HepG2 (cell line): ENCODE data around the gene BDKRB1. TPM values are rescaled to one million over a fixed set of nuclear protein-coding genes. Genes with fewer than 3 reads are reported as not detected.
A peak's percentile ranks its signal among the peaks of the same experiment; 100 is the strongest.

ENCODE experiments used
- ATAC-seq: fragments of 200-7000 bp; cut with Tn5 transposase; 3 replicates; pipeline ENCODE4 v1.9.1; 2020; ENCODE audit warnings: mild to moderate bottlenecking, moderate library complexity
- BruUV-seq: library from RNA; stranded (reverse); fragments of 400-500 nt; replicated peaks from 2 replicates; lab custom pipeline; 2021; lab: Mats Ljungman, UMichigan
- CTCF ChIA-PET: fragments of 300-600 bp; formaldehyde crosslinking; extraction: SDS; loops from one replicate; lab custom pipeline; 2021; ENCODE audit warnings: low total read pairs, inconsistent platforms, low intra/inter-chr PET ratio; lab: Yijun Ruan, JAX
- POLR2A ChIA-PET: fragments of 350-600 bp; sonication (Branson Sonifier 250); formaldehyde crosslinking; loops from one replicate; lab custom pipeline; 2020; ENCODE audit warnings: antibody characterized with exemption, inconsistent platforms; lab: Yijun Ruan, JAX
- DNase-seq: peaks from one replicate; pipeline ENCODE4 v3.0.0-alpha.2; 2015; ENCODE audit warnings: low spot score
- FAIRE-seq: peaks from 3 replicates; lab custom pipeline; 2011; peaks lifted over from hg19 to GRCh38; lab: Jason Lieb, UNC
- H2AFZ ChIP-seq: one replicate; pipeline ENCODE4 v1.6.1; 2011; ENCODE audit warnings: low read length, inconsistent platforms
- H3K27ac ChIP-seq: fragments of 300-600 bp; 3 replicates; pipeline ENCODE4 v1.8.0; 2011; ENCODE audit warnings: mixed run types, mild to moderate bottlenecking, mixed read lengths, low read length, inconsistent platforms; ENCODE audit not compliant: insufficient read depth; ENCODE audit errors: extremely low read length
- H3K27me3 ChIP-seq, 2 experiments: fragments of 200-600 bp in 1 of 2; 2 replicates in 1 of 2; 3 replicates in 1 of 2; pipeline versions ENCODE4 v1.6.0 to v1.8.0; 2011; ENCODE audit warnings: low read length in 2 of 2, mild to moderate bottlenecking in 2 of 2, moderate library complexity in 2 of 2, inconsistent platforms in 1 of 2; ENCODE audit not compliant: insufficient read depth in 2 of 2, control insufficient read depth in 1 of 2
- H3K36me3 ChIP-seq, 2 experiments: fragments of 200-600 bp in 1 of 2; replicated peaks in 1 of 2; 2 replicates in 1 of 2; 3 replicates in 1 of 2; pipeline versions ENCODE4 v1.5.1 to v1.8.0; 2011; ENCODE audit warnings: low read length in 2 of 2, inconsistent platforms in 1 of 2; ENCODE audit not compliant: insufficient read depth in 2 of 2, control insufficient read depth in 1 of 2
- H3K4me1 ChIP-seq: 2 replicates; pipeline ENCODE4 v1.5.1; 2012; ENCODE audit warnings: low read length, inconsistent platforms; ENCODE audit not compliant: insufficient read depth
- H3K4me2 ChIP-seq: 2 replicates; pipeline ENCODE4 v1.6.0; 2011; ENCODE audit warnings: low read depth, low read length, inconsistent platforms
- H3K4me3 ChIP-seq, 3 experiments: fragments of 200-600 bp in 1 of 3; sonication (generic), shearing (Covaris generic) in 1 of 3; replicated peaks in 1 of 3; 2 replicates each; pipeline ENCODE4 v1.5.1; 2011 to 2016; ENCODE audit warnings: low read length in 3 of 3, inconsistent platforms in 2 of 3, low read depth in 2 of 3, mild to moderate bottlenecking in 2 of 3, control low read depth in 1 of 3, mixed read lengths in 1 of 3; ENCODE audit not compliant: insufficient read depth in 1 of 3
- H3K79me2 ChIP-seq: one replicate; pipeline ENCODE4 v1.6.1; 2011; ENCODE audit warnings: low read length, inconsistent platforms; ENCODE audit not compliant: insufficient read depth
- H3K9ac ChIP-seq: 2 replicates; pipeline ENCODE4 v1.6.0; 2011; ENCODE audit warnings: mild to moderate bottlenecking, low read depth, low read length, inconsistent platforms; ENCODE audit not compliant: insufficient read depth
- H3K9me3 ChIP-seq: 2 replicates; pipeline ENCODE4 v1.5.1; 2012; ENCODE audit warnings: mild to moderate bottlenecking, low read length
- H4K20me1 ChIP-seq: 2 replicates; pipeline ENCODE4 v1.6.0; 2011; ENCODE audit warnings: inconsistent platforms, mild to moderate bottlenecking, low read length, moderate library complexity; ENCODE audit not compliant: insufficient read depth
- GATA4 ChIP-seq: sonication (generic); IDR thresholded peaks from 2 replicates; pipeline ENCODE4 v1.6.1; 2016; ENCODE audit warnings: antibody characterized with exemption, low read depth, borderline replicate concordance
- HINFP ChIP-seq: sonication (generic); formaldehyde crosslinking; IDR thresholded peaks from 2 replicates; pipeline ENCODE4 v1.4.0; 2020; ENCODE audit warnings: low read depth, mild to moderate bottlenecking, missing genetic modification reagents
- PAX8 ChIP-seq: sonication (generic); formaldehyde crosslinking; IDR thresholded peaks from 2 replicates; pipeline ENCODE4 v1.8.0; 2022; ENCODE audit warnings: mild to moderate bottlenecking, missing genetic modification reagents, borderline replicate concordance
- PHF20 ChIP-seq: sonication (generic); formaldehyde crosslinking; IDR thresholded peaks from 2 replicates; pipeline ENCODE4 v1.5.0; 2020; ENCODE audit warnings: mild to moderate bottlenecking, missing genetic modification reagents
- SMYD3 ChIP-seq: sonication (generic); formaldehyde crosslinking; IDR thresholded peaks from 2 replicates; pipeline ENCODE4 v1.8.1; 2023; ENCODE audit warnings: mild to moderate bottlenecking, missing genetic modification reagents
- SRY ChIP-seq: sonication (generic); formaldehyde crosslinking; IDR thresholded peaks from 2 replicates; pipeline ENCODE4 v1.8.0; 2022; ENCODE audit warnings: mild to moderate bottlenecking, missing genetic modification reagents
- THRA ChIP-seq: sonication (generic); formaldehyde crosslinking; IDR thresholded peaks from 2 replicates; pipeline ENCODE4 v1.4.0; 2020; ENCODE audit warnings: missing genetic modification reagents, borderline replicate concordance
- ZNF12 ChIP-seq: sonication (generic); formaldehyde crosslinking; IDR thresholded peaks from 2 replicates; pipeline ENCODE4 v1.5.0; 2020; ENCODE audit warnings: missing genetic modification reagents
- ZNF331 ChIP-seq: sonication (generic); formaldehyde crosslinking; IDR thresholded peaks from 2 replicates; pipeline ENCODE4 v1.4.0; 2020; ENCODE audit warnings: missing genetic modification reagents
- WGBS: methylation state at CpG from one replicate; pipeline ENCODE4 v1.1.6; 2017; ENCODE audit warnings: low lambda C conversion rate; 5-methylcytosine and 5-hydroxymethylcytosine counted together
- in situ Hi-C: cut with HindIII; loops from 2 replicates; pipeline ENCODE4 v1.10.0; 2017; ENCODE audit warnings: low pct_unique_long_range_greater_than_20kb; ENCODE audit not compliant: extremely low pct_ligation_motif_present
- intact Hi-C: fragments of 100-400 bp; cut with micrococcal nuclease; formaldehyde crosslinking; loops from one replicate; pipeline ENCODE4 v1.10.0; 2022; ENCODE audit not compliant: unreplicated experiment
- polyA plus RNA-seq, 8 experiments: library from polyadenylated mRNA; depleted of rRNA in 3 of 8; stranded (reverse) in 7 of 8; unstranded in 1 of 8; fragments of >200 nt; fragmentation: Illumina TruSeq in 4 of 8; extraction: Trizol in 4 of 8; gene quantifications; 2 replicates each; pipeline versions ENCODE4 v1.2.1 to v1.2.3, GENCODE V29; 2011 to 2016; ENCODE audit warnings: low read depth in 4 of 8, missing spikeins in 1 of 8, mixed read lengths in 1 of 8; ENCODE audit not compliant: insufficient read depth in 1 of 8
- total RNA-seq, 5 experiments: library from RNA; depleted of rRNA; stranded (reverse); fragments of >200 nt; fragmentation: Illumina TruSeq; extraction: Trizol; gene quantifications; 2 replicates each; pipeline ENCODE4 v1.2.3, GENCODE V29; 2016; ENCODE audit warnings: low read depth in 1 of 5

BDKRB1 gene
- total and polyA plus RNA-seq, 2 of the 13 experiments (the other 11 are each of a cell fraction or from before 2014, with no cell fraction given) = 0.05 TPM; not detected in 1

GRCh38 chr14:96271421-96271762 is 15.4 kb downstream of the BDKRB1 start:
- CTCF ChIA-PET = no interaction called here
- BruUV-seq = no TSS peak
- in situ Hi-C loops = no loop called here

GRCh38 chr14:96272777-96273473 is 16.9 kb downstream of the BDKRB1 start:
- Histone ChIP-seq H3K27ac (no peak overlapping the region), H3K4me2 (no peak overlapping the region), H3K4me1 (peaks cover 21% of the 10 kb centered on the region), H3K79me2 (no peaks in the 10 kb centered on the region), H3K9ac (no peak overlapping the region), H3K9me3 (peaks cover 11% of the 10 kb centered on the region; the same call in 1 of the 2 replicates), H3K4me3 (no peak overlapping the region), H4K20me1 (no peaks in the 10 kb centered on the region), H3K36me3 (no peaks in the 10 kb centered on the region), H2AFZ (no peak overlapping the region), H3K27me3 (peaks cover 0 to 9% of the 10 kb centered on the region in 2 experiments; a peak in 1 of 5 replicates)
- DNase-seq (no peak), ATAC-seq (no peak), FAIRE-seq (no peak)
- in situ Hi-C loops = no loop called here
- WGBS = 0% methylated on average over 2 of the region's 3 CpGs
- ChIA-PET POLR2A (no interaction called here), CTCF (interaction anchor here (1.2 kb wide), 1 partner anchor 172 kb away, joined by 8 read pairs; no protein-coding TSS in a partner anchor)
- no TSS peak for BruUV-seq
- intact Hi-C loops = no loop called here
- no peak for TF ChIP-seq GATA4
- TF ChIP-seq SMYD3 (CRISPR knock-in tag) = no peak
- TF ChIP-seq THRA (CRISPR knock-in tag) = no peak
- TF ChIP-seq ZNF12 (CRISPR knock-in tag) = peak; percentile 97
- TF ChIP-seq SRY (CRISPR knock-in tag) = no peak

More at GRCh38 chr14:96271421-96271762, 15.4 kb downstream of the BDKRB1 start:
- Histone ChIP-seq H3K79me2 (no peaks in the 10 kb centered on the region), H3K4me1 (peaks cover 22% of the 10 kb centered on the region), H3K36me3 (no peaks in the 10 kb centered on the region), H3K27me3 (peaks cover 0 to 13% of the 10 kb centered on the region in 2 experiments; a peak in 1 of 5 replicates), H4K20me1 (no peaks in the 10 kb centered on the region), H3K4me2 (no peak overlapping the region), H3K9me3 (peaks cover 7% of the 10 kb centered on the region; the same call in 1 of the 2 replicates), H3K4me3 (no peak overlapping the region), H3K9ac (no peak overlapping the region), H2AFZ (no peak overlapping the region), H3K27ac (no peak overlapping the region)
- intact Hi-C loops = no loop called here
- POLR2A ChIA-PET = no interaction called here
- 0% methylated on average over 1 of the region's 1 CpG for WGBS
- DNase-seq (no peak), ATAC-seq (no peak), FAIRE-seq (no peak)
- peak; percentile 58; the same call in 1 of the 2 replicates for TF ChIP-seq ZNF331 (CRISPR knock-in tag)
- no peak for TF ChIP-seq HINFP (CRISPR knock-in tag)
- no peak for TF ChIP-seq PAX8 (CRISPR knock-in tag)
- no peak for TF ChIP-seq PHF20 (CRISPR knock-in tag)
